Epithelial cell of proximal tubule (primary cell): ENCODE results near the gene ADGRB3. TPM values are rescaled to one million over a fixed set of nuclear protein-coding genes. Genes with fewer than 3 reads are reported as not detected.

Experiments
- DNase-seq: peaks from one replicate; pipeline ENCODE4 v3.0.0-alpha.2; 2011; ENCODE audit warnings: low read depth
- H3K4me3 ChIP-seq: 2 replicates; pipeline ENCODE4 v1.5.1; 2011; ENCODE audit warnings: low read depth, mild to moderate bottlenecking, low read length
- total RNA-seq: library from RNA; depleted of rRNA; stranded (reverse); fragments of >200 nt; gene quantifications from 2 replicates; pipeline ENCODE4 v1.2.3, GENCODE V29; 2015
- TF ChIP-seq, protein P1 (sequence below): conservative IDR thresholded peaks from 2 replicates; pipeline ENCODE4 v1.5.1; 2012; ENCODE audit warnings: low read depth, mild to moderate bottlenecking, low read length

ADGRB3 gene
- total RNA-seq, 1 donor from 2014 or later = 4.7 TPM

DNA sequence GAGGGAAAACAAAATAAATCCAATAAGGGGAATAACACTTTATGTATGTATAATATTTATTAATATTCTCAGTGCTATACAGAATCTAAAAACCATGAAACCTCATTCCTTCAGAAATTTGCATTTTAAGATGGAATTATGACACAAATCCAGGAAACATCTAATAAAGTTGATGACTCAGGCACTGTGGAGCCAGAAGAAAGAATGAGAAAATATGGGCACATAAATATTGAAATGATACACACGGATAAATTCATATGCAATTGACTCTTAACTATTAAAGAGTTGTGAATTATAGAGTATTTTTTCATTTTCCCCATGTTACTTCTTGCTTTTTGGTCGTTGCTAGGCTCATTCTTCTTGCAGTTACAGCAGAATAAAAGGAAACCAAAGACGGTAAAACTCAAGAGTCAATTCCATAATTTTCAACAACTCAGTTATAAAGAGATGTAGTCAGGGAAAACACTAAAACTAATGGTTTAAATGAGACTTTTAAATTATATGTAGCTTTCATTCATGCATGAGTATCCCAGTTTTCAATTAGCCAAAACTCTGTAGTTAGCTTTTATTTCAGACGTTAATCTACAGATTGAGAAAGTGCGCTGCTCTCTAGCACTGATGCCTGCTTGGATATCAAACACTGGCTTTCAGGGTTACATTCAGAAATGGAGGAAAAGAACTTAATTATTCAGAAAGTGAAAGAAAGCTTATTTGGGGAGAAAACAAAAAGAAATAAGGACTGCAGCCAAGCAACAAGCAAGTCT is 95.4 kb downstream of the ADGRB3 start:
- no peak for DNase-seq
- TF ChIP-seq, protein P1, sequence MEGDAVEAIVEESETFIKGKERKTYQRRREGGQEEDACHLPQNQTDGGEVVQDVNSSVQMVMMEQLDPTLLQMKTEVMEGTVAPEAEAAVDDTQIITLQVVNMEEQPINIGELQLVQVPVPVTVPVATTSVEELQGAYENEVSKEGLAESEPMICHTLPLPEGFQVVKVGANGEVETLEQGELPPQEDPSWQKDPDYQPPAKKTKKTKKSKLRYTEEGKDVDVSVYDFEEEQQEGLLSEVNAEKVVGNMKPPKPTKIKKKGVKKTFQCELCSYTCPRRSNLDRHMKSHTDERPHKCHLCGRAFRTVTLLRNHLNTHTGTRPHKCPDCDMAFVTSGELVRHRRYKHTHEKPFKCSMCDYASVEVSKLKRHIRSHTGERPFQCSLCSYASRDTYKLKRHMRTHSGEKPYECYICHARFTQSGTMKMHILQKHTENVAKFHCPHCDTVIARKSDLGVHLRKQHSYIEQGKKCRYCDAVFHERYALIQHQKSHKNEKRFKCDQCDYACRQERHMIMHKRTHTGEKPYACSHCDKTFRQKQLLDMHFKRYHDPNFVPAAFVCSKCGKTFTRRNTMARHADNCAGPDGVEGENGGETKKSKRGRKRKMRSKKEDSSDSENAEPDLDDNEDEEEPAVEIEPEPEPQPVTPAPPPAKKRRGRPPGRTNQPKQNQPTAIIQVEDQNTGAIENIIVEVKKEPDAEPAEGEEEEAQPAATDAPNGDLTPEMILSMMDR = no peak
- H3K4me3 ChIP-seq = no peak overlapping the region

DNA sequence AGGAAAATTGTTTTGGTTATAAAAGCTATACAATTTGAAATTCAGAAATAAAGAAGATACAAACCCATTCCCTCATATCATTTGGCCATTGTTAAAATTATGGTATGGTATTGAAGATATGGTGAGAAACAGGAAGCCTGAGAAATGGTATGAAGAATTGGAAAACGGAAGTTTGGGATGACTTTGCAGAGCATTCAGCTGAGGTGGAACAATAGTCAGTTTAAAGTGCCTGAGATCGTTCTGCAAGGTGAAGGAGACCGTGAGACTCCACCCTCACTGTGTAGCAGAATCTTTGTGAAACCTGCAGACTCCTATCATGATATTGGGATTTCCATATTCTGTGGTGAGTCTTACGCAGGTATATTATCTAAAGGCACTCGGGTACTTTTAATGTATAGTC is 97.3 kb downstream of the ADGRB3 start:
- TF ChIP-seq, protein P1 = no peak
- no peak overlapping the region for H3K4me3 ChIP-seq
- no peak for DNase-seq

DNA sequence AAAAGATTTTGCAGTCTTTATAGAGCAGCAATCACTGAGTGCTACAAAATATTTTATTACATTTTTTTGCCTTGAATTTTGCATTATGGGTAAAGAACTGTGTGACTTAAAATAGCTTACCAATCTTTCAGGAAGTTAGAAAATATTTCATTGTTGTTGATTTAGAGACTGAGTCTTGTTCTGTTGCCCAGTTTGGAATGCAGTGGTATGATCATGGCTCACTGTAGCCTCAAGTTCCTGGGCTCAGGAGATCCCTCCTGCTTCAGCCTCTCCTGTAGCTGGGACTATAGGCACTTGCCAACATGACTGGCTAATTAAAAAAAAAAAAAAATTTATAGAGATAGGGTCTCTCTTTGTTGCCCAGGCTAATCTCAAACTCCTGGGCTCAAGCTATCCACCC is 100.8 kb downstream of the ADGRB3 start:
- H3K4me3 ChIP-seq = no peak overlapping the region
- DNase-seq = no peak
- TF ChIP-seq, protein P1 = no peak

DNA sequence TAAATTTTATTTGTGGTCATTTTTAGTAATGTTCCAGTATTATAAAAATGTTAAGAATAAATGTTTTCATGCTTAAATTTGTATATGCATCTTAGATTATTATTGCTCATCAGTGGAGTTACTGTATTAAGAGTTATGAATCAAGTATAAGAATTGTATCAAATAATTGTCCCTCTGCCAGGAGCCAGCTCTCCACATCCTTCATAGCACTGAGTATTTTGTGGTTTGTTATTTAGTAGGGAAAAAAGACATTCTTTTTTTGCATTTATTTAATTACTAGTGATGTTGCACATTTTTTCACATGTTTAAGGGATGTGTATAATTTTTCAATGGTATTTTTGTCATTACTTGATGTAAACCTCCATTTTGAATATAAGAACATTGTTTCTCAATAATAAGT is 102.0 kb downstream of the ADGRB3 start:
- no peak overlapping the region for H3K4me3 ChIP-seq
- TF ChIP-seq, protein P1 = no peak
- DNase-seq = no peak

DNA sequence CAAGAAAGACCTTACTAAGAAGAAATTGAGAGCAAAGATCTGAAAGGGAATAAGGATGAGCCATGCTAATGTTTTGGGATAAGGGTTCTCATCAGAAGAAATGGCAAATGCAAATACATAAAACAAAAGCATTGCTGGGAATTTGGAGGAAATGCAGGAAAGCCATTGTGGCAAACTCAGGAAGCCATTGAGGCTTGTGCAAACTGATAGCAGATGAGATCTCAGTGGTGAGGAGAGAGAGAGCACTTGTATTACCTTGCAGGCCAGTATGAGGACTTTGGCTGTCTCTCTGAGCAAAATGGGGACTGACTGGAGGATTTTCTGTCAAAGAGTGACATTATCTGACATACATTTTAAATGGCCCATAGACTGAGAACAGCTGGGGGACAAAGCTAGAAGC is 103.0 kb downstream of the ADGRB3 start:
- TF ChIP-seq, protein P1 = no peak
- H3K4me3 ChIP-seq = no peak overlapping the region
- no peak for DNase-seq

DNA sequence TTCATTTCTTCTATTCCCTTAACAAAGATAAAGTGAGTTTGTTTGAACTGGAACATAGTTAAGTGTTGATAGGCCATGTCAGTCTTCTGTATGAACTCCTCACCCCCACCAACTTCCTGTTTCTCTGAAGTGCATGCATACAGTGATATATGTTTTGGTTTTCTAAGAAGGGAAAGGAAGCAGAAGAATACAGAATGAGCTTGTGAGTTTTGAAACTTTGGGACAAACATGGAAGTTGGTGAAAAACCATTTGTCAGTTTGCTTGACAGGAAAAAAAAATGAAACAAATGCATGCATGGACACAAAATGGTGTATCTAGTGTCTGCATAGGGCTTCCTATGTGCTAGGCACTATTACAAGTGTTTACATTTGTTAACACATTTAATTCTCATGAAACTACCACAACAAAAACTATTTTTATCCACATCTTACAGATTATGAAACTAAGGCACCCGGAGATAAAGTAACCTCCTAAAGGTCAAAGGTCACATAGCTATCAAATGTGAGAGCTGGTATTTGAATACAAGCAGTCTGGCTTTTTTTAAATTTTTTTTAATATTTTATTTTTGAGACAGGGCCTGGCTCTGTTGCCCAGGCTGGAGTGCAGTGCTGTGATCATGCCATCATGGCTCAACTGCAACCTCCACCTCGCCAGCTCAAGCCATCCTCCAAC is 105.9 kb downstream of the ADGRB3 start:
- TF ChIP-seq, protein P1 = no peak
- no peak overlapping the region for H3K4me3 ChIP-seq
- no peak for DNase-seq
